ENCODE data around the gene LDLRAD4.

LDLRAD4 gene

GRCh38 chr18:13540477-13541182, 322.1 kb downstream of the LDLRAD4 start:
- in situ Hi-C loops (cut with MboI; ENCODE audit: low sequenced_read_pairs, unreplicated experiment) = no loop called here
- no peak for DNase-seq (ENCODE audit: low spot score)

GRCh38 chr18:13541621-13542519, 323.3 kb downstream of the LDLRAD4 start:
- no peak for DNase-seq (ENCODE audit: low spot score)
- in situ Hi-C loops (cut with MboI; ENCODE audit: low sequenced_read_pairs, unreplicated experiment) = no loop called here
- no peak for TF ChIP-seq CTCF (IDR thresholded peaks at IDR 0.05; ENCODE audit: borderline replicate concordance, control extremely low read depth, extremely low read depth, insufficient read depth, missing control alignments)

More at GRCh38 chr18:13540477-13541182, 322.1 kb downstream of the LDLRAD4 start:
- no peak for TF ChIP-seq CTCF (IDR thresholded peaks at IDR 0.05; ENCODE audit: borderline replicate concordance, control extremely low read depth, extremely low read depth, insufficient read depth, missing control alignments)

DNA sequence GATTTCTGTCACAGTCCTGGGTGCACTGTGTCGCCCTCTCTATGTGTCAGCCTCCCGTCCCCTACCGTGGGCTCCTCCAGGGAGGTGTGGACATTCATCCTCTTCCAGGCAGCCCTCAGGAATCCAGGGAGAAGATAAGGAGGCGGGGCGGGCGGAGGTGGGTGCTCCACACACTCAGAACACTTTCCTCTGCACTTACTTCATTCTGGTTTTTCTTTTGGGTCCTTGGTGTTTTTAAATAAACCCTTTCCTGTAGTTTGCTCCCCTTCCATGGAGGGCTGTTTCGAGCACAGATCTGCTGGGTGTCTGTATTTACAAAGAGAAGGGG, 323.9 kb downstream of the LDLRAD4 start:
- in situ Hi-C loops (cut with MboI; ENCODE audit: low sequenced_read_pairs, unreplicated experiment) = no loop called here
- no peak for DNase-seq (ENCODE audit: low spot score)
- TF ChIP-seq CTCF (IDR thresholded peaks at IDR 0.05; ENCODE audit: borderline replicate concordance, control extremely low read depth, extremely low read depth, insufficient read depth, missing control alignments) = no peak

GRCh38 chr18:13543144-13543543, 324.6 kb downstream of the LDLRAD4 start:
- in situ Hi-C loops (cut with MboI; ENCODE audit: low sequenced_read_pairs, unreplicated experiment) = no loop called here
- no peak for TF ChIP-seq CTCF (IDR thresholded peaks at IDR 0.05; ENCODE audit: borderline replicate concordance, control extremely low read depth, extremely low read depth, insufficient read depth, missing control alignments)
- no peak for DNase-seq (ENCODE audit: low spot score)

DNA sequence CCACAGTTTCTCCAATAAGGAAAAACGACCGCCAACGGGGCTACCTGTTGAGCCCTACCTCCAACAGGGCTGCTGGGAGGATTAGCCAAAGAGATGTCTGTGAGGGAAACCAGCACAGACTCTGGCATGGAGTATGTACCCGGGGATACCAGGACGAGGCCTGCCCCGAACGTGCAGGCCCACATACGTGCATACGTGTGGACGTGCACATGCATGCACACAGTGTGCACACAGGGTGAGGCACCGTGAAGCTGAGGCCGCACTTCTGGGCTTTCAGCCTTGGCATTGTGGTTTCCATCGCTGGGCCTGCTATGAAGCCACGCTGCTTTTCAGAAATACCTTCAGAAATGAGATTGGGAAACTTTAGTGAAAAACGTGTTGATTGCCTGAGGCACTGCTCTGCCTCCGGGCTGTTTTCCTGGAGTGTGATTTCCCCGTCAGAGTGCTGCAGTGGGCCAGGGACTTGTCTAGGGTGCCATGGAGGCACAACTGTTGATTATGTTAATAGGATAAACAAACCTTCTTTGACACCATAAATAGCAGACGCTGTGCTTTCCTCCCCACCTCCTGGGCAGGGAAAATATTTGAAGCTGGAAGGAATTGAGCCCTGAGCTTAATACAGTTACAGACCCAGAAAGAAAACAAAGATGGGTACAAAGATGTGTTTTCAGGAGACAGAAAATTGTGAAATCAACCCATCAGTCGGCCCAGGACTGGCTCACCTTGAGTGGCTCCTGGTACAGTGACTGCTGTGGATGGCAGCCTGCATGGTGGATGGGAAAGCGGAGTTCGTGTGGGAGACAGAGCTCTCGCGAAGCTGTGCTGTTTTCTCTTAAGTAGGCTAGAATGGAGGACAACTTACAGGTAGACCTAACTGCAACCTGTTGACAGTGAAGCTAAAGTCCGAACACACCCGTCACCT, 325.5 kb downstream of the LDLRAD4 start:
- TF ChIP-seq CTCF (IDR thresholded peaks at IDR 0.05; ENCODE audit: borderline replicate concordance, control extremely low read depth, extremely low read depth, insufficient read depth, missing control alignments) = no peak
- in situ Hi-C loops (cut with MboI; ENCODE audit: low sequenced_read_pairs, unreplicated experiment) = no loop called here
- no peak for DNase-seq (ENCODE audit: low spot score)

DNA sequence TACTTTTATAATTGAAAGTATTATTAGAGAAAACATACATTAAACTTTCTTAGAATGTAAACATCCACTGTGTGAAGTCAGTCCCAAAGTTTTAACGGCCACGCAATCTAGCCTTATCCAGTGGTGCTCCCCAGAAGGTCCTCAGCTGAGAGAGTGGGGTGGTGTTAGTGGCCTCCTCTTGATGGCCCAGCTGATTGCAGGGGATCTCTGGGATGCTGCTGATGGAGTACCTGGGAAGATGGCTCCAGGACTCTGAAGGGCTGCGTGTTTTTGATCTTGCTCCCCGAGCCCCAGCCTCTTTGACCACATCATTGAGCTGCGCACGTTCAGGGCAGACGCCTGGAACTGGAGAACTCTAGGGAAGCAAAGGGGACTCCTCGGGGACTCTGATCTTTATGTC, 326.4 kb downstream of the LDLRAD4 start:
- no peak for TF ChIP-seq CTCF (IDR thresholded peaks at IDR 0.05; ENCODE audit: borderline replicate concordance, control extremely low read depth, extremely low read depth, insufficient read depth, missing control alignments)
- in situ Hi-C loops (cut with MboI; ENCODE audit: low sequenced_read_pairs, unreplicated experiment) = no loop called here
- no peak for DNase-seq (ENCODE audit: low spot score)

Data from GM13976 (cell line).